Tongue (tissue), 2 donors: ENCODE data around the gene CELSR3. TPM values are rescaled to one million over a fixed set of nuclear protein-coding genes. Genes with fewer than 3 reads are reported as not detected.

Experiments used
- DNase-seq: peaks from one replicate; pipeline ENCODE4 v3.0.0-alpha.2; 2015
- total RNA-seq: library from RNA; depleted of rRNA; stranded (reverse); fragments of >200 nt; gene quantifications from one replicate; pipeline ENCODE4 v1.2.3, GENCODE V29; 2014

The CELSR3 gene
- total RNA-seq, 1 donor from 2014 or later = 0.51 TPM

GRCh38 chr3:48661501-48662144 lies 1.1 kb downstream of the CELSR3 start:
- peak; percentile 81 for DNase-seq

- DNase-seq = no peak
These were observed 1.8 kb downstream of the CELSR3 start for GRCh38 chr3:48660800-48661400.

DNA sequence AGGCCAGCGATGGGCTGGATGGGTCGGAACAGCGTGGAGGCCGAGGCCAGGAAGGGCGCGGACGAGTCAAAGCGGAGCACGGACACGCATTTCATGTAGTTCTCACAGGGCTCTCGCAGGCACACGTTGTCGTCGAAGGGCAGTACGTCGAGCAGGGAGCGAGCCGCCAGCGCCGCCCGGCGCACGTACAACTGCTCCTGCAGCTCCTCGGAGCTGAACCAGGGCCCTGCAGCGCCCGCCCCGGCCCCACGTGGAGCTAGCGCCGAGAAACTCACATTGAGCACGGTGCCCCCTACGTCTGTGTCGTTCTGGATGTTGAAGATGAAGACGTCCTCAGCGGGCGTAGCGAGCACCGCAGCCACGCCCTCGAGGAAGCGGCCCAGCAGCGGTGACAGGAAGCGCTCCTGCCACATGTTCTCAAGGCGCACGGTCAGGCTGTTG lies 5.8 kb downstream of the CELSR3 start:
- DNase-seq = no peak

GRCh38 chr3:48656061-48656840 lies 6.4 kb downstream of the CELSR3 start:
- DNase-seq = peak; percentile 77

DNA sequence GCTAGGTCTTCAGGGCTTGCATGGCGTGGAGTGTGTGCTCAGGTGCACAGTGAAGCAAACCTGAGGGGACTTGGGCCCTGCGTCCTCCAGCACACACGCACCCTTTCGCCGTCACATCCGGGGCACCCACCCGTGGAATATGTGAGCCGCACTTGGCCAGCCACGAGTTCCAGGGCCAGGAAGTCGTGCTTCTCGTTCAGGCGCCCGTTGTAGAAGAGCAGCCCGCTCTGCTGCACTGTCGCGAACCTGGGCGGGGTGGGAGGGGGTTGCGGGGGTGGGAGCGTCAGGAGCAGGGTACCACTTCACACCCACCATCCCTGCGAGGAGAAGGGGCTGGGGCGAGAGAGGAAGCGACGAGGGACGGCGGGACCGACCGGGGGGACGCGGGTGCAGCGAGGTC lies 7.1 kb downstream of the CELSR3 start:
- DNase-seq = no peak

DNA sequence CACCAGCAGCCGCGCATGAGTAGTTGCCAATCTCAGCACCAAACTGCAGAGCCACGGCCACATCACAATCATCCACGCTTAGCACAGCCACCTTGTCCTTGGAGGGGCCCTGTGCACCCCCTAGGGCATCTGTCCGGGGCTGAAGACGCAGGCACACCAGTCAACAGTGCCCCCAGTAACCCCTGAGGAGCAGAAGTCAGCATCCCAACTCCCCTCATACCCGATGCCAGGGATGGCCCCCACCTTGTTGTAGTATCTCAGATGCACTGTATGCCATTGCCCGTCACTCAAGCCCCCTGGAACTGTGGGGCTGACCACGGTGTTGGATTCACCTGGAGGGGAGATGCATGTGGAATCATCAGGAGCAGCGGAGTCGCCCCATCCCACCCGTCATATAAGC lies 7.6 kb downstream of the CELSR3 start:
- no peak for DNase-seq

GRCh38 chr3:48652923-48653715 lies 9.6 kb downstream of the CELSR3 start:
- DNase-seq = no peak

GRCh38 chr3:48651771-48652170 lies 10.9 kb downstream of the CELSR3 start:
- no peak for DNase-seq

DNA sequence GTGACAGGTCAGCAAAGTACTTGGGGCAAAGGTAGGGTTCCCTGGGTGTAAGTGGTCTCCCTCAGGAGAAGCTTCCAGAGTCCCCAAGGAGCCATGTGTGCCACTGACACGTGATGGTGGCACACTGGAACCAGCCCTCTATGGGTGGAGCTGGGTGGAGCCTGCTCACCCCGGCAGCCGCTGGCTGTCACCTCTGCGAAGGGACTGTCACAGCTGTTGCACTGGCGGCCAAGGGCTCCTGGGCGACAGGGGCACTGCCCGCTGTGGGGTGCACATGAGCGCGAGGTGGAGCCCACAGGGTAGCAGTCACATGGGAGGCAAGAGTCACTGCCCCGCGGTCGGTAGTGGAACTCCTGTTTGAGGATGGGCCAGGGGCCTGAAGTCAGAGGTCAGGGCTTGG lies 12.0 kb downstream of the CELSR3 start:
- no peak for DNase-seq

DNA sequence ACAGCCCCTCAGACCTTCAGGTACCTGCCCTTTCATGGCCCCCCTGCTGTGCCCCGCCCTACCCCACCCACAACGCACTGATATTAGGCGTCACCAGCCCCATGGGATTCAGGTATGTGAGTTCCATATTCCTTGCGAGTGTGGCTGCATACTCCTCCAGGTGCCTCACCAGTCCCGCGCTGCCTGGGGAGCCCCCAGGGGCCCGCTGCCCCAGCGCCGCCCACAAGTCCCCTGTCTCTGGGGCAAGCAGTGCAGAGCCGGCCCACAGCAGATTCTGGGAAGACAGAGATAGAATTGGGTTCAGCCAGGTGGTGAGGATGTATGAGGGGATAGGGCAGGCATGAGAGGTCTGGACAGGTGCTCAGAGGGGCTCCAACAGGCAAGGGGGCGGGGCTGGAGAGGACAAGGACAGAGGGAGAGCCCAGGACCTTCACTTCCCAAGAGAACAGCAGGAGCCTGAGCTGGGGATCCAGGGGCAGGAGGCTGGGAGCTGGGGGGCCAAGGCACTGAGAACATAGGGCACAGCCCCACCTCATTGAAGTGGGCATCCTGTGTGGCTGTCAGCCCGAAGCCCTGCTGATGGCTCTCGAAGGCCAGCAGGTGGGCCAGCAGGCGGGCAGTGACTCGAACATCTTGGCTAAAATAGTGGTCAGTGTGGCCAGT lies 14.4 kb downstream of the CELSR3 start:
- no peak for DNase-seq

GRCh38 chr3:48647714-48648113 lies 15.0 kb downstream of the CELSR3 start:
- no peak for DNase-seq

DNA sequence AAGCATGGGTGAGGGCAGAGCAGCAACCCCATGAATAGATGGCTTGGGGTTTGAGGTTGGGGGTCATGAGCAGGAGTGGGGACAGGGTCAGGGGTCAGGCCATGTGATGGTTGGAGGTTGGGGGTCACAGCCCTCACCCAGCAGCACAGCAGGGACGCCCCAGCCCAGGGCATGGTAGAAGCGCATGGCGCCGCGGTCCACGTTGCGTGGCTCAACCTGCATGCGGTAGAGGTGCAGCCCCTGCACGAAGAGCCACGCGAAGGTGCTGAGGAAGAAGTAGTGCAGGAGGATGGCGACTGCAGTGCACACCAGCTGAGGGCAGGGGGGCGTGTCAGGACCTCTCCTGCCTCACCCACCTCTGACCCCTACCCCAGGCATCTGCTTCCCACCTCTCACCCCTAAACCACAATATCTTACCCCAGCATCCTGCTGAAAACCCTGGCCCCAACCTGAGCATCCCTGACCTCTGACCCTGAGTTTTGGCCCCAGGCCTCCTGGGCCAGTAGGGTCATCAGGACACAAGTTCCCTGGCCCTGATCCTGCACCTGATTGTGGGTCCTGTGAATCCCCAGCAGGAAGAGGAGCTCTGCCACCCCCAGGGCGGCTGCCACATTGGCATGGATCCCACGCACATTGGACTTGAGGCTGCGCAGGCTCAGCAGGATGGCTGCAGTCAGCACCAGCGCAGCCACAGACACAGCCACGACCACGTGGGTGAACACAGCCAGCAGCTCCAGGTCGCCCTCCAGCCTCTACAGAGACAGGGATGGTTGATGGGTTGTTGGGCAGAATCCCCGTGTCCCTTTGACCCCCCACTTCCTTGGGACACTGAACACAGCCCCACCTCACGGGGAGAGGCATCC lies 17.6 kb downstream of the CELSR3 start:
- DNase-seq = no peak

DNA sequence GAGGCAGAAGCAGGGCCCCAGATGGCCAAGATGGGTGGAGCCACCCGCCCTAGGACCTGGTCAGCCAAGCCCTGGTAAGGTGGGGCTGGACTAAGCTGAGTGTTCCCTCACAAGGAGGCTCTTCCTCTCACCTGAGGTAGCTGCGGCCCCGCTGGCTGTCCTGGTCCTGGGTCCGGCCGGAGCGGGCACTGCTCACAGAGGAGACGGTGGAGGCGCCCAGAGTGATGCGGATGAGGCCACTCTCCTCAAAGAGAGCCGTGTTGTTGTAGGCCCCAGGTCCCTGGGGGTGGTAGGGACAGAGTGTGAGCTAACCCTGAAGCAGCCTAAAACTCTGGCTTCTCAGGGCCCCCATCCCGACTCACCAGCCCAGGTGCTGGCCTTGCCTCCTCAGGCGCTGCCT lies 20.1 kb downstream of the CELSR3 start:
- no peak for DNase-seq

- no peak for DNase-seq
These were observed 21.3 kb downstream of the CELSR3 start for GRCh38 chr3:48641396-48641795.

GRCh38 chr3:48639944-48640606 lies 22.6 kb downstream of the CELSR3 start:
- DNase-seq = no peak

DNA sequence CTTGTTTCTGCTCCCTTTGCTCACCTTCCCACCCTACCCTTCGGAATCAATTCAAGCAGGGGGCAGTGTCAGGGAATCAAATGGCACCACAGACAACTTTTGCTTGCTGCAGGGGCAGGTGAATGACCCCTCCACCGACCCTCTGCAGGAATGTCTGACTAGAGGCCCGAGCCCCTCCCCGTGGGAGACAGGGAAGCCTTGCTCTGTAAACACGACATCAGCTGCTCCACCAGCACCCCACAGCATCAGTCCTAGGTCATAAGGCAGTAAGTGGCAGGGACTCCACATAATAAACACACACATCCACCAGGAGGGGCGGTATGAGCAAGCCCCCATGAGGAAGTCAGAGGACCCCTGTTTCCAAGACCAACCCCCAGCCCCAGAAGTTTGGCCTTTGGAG lies 25.4 kb downstream of the CELSR3 start:
- DNase-seq = no peak

- peak; percentile 45 for DNase-seq
These were observed 26.5 kb downstream of the CELSR3 start for GRCh38 chr3:48636149-48636655.

DNA sequence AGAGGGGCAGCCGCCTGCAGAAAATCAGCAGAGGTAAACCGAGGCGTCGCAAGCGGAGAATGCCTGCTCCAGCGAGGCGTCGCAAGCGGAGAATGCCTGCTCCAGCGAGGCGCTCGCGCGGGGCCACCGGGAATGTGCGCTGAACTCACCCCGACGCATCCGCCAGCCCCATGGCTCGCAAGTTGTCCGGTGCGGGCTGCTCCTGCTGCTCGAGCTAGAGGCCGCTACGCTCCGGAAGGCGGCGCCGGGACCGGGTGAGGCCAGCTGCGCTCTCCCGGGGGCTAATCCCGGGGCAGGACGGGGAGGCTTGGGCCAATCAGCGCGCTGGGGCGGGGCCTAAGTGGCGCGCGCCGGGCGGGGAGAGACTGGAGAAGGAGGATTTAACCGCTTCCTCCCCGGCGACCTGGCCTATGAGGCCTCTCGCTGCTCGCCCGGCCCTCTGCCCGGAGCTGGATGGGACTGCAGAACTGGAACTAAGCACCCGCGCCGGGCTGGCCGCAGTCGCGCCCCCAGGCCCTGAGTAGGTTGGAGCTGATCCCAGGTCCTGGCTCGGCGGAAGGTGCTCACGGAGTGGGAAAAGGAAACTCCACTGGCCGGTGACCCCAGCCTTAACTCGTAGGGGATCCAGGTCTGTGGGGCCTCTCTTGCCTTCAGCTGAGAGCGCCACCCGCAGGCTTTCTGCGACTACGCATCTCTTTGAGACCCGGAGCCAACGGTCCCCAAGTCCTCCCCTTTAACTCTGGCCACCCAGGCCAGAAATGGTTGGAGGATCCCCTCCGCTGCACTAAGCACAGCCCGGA lies 27.3 kb downstream of the CELSR3 start, which contains the start of gene SLC26A6:
SLC26A6 (minus strand) TSS at position 240 of the 800 bp plus-strand sequence; CDS start at position 172, 68 bp downstream.
- DNase-seq = peak; percentile 98

DNA sequence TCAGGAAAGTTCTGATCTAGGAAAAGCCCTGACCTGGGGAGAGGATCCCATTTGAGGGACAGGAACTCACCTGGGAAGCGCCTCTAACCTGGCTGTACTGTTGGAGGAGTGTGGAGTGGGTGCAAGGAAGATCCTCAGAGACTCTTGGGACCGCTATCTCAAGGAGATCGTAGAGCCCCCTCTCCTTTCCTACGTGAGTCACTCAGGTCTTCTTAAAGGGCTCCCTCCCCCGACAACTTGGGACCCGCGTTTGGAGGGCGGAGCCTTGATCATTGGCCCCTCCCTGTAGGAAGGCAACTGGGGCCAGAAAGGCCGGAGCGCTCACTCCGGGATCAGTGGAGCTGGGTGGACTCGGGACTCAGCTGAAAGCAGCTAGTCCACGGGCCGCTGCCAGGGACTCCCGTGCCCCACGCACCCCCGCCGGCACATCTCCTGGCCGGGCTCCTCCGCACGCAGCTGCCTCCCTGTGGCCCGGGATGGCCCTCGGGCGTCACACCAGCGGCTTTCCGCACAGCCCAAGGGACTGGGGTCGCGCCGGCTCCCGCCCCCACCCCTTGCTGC lies 27.9 kb downstream of the CELSR3 start:
- peak; percentile 43 for DNase-seq
